HG03175 (cell line): Measurements from ENCODE around the gene SULT1C3.

Experiments used
- ATAC-seq: cut with Tn5 transposase; IDR thresholded peaks from one replicate; pipeline ENCODE4 v1.9.1; 2021; ENCODE audit warnings: mild to moderate bottlenecking, moderate library complexity; ENCODE audit not compliant: unreplicated experiment

The SULT1C3 gene

GRCh38 chr2:108239786-108240185, at the start of gene SULT1C3:
TSS of gene SULT1C3 (plus strand) at chr2:108239968. CDS start at chr2:108247195, 7,227 bp downstream.
- ATAC-seq: no peak

GRCh38 chr2:108193251-108193650, 46.5 kb upstream of the SULT1C3 start:
- ATAC-seq: no peak

GRCh38 chr2:108194409-108195132, 45.2 kb upstream of the SULT1C3 start:
- no peak for ATAC-seq

GRCh38 chr2:108195133-108195439, 44.7 kb upstream of the SULT1C3 start:
- no peak for ATAC-seq

GRCh38 chr2:108199726-108200125, 40.0 kb upstream of the SULT1C3 start:
- no peak for ATAC-seq

GRCh38 chr2:108200569-108200968, 39.2 kb upstream of the SULT1C3 start:
- ATAC-seq: no peak

- ATAC-seq: no peak
These were observed 27.1 kb upstream of the SULT1C3 start for GRCh38 chr2:108212671-108213070.

- ATAC-seq: no peak
These were observed 24.0 kb upstream of the SULT1C3 start for GRCh38 chr2:108215794-108216211.

- no peak for ATAC-seq
These were observed 22.6 kb upstream of the SULT1C3 start for GRCh38 chr2:108217211-108217610.

GRCh38 chr2:108219688-108220087, 20.1 kb upstream of the SULT1C3 start:
- ATAC-seq: no peak

GRCh38 chr2:108220191-108220590, 19.6 kb upstream of the SULT1C3 start:
- no peak for ATAC-seq

GRCh38 chr2:108220942-108221541, 18.7 kb upstream of the SULT1C3 start:
- ATAC-seq: no peak

GRCh38 chr2:108222261-108222660, 17.5 kb upstream of the SULT1C3 start:
- ATAC-seq: no peak

- ATAC-seq: no peak
These were observed 16.2 kb upstream of the SULT1C3 start for GRCh38 chr2:108223573-108223972.

GRCh38 chr2:108224022-108224421, 15.7 kb upstream of the SULT1C3 start:
- ATAC-seq: no peak

GRCh38 chr2:108226564-108226963, 13.2 kb upstream of the SULT1C3 start:
- ATAC-seq: no peak

GRCh38 chr2:108228006-108228405, 11.8 kb upstream of the SULT1C3 start:
- ATAC-seq: no peak

- ATAC-seq: no peak
These were observed 11.2 kb upstream of the SULT1C3 start for GRCh38 chr2:108228537-108228936.

- ATAC-seq: no peak
These were observed 9.9 kb upstream of the SULT1C3 start for GRCh38 chr2:108229875-108230274.

- ATAC-seq: no peak
These were observed 4.2 kb upstream of the SULT1C3 start for GRCh38 chr2:108235577-108235976.

- ATAC-seq: no peak
These were observed 3.0 kb upstream of the SULT1C3 start for GRCh38 chr2:108236676-108237335.

- ATAC-seq: no peak
These were observed 1.2 kb downstream of the SULT1C3 start for GRCh38 chr2:108240966-108241365.
